A549 (cell line): Measurements from ENCODE around the gene ZEB1. TPM values are rescaled to one million over a fixed set of nuclear protein-coding genes. Genes with fewer than 3 reads are reported as not detected.

ENCODE experiments used
- ATAC-seq, 2 experiments: fragments of 200-7000 bp in 1 of 2; fragments of >200 bp in 1 of 2; cut with Nextera tagmentation in 1 of 2; cut with Tn5 transposase in 1 of 2; 3 replicates each; pipeline versions ENCODE4 v1.8.0 to v1.9.1; 2018 to 2020; ENCODE audit warnings: mild to moderate bottlenecking in 1 of 2, moderate library complexity in 1 of 2
- CTCF ChIA-PET: fragments of 300-600 bp; sonication (Branson Sonifier 250); formaldehyde crosslinking; extraction: SDS; loops from one replicate; lab custom pipeline; 2021; ENCODE audit warnings: antibody characterized with exemption, inconsistent platforms; lab: Yijun Ruan, JAX
- POLR2A ChIA-PET: fragments of 350-600 bp; formaldehyde crosslinking; extraction: SDS; loops from one replicate; lab custom pipeline; 2021; ENCODE audit warnings: antibody characterized with exemption, inconsistent platforms; lab: Yijun Ruan, JAX
- DNase-seq, 2 experiments: peaks; one replicate each; pipeline versions ENCODE4 v3.0.0 to v3.0.0-alpha.2; 2011 to 2016; ENCODE audit warnings: low read depth in 1 of 2, low spot score in 1 of 2
- FAIRE-seq: peaks from 2 replicates; lab custom pipeline; 2011; peaks lifted over from hg19 to GRCh38; lab: Jason Lieb, UNC
- H3K27ac ChIP-seq, 2 experiments: fragments of >200 bp; sonication (Bioruptor Twin); formaldehyde crosslinking; 3 replicates each; pipeline ENCODE4 v1.5.1; 2016 to 2017
- H3K4me1 ChIP-seq: fragments of >200 bp; sonication (Bioruptor Twin); formaldehyde crosslinking; 3 replicates; pipeline ENCODE4 v1.6.1; 2016
- H3K4me2 ChIP-seq: fragments of >200 bp; sonication (Bioruptor Twin); formaldehyde crosslinking; 3 replicates; pipeline ENCODE4 v1.6.1; 2016
- H3K4me3 ChIP-seq: fragments of >200 bp; sonication (Bioruptor Twin); formaldehyde crosslinking; 3 replicates; pipeline ENCODE4 v1.5.1; 2016
- H3K9me3 ChIP-seq: fragments of >200 bp; sonication (Bioruptor Twin); formaldehyde crosslinking; 3 replicates; pipeline ENCODE4 v1.6.1; 2016
- CBX2 ChIP-seq: fragments of 200-600 bp; sonication (generic); IDR thresholded peaks from 2 replicates; pipeline ENCODE4 v1.6.1; 2016; ENCODE audit warnings: low read depth, mild to moderate bottlenecking, borderline replicate concordance
- CBX8 ChIP-seq: fragments of 200-600 bp; sonication (generic); IDR thresholded peaks from 2 replicates; pipeline ENCODE4 v1.6.1; 2016
- CEBPB ChIP-seq, 2 experiments: fragments of >200 bp in 1 of 2; sonication (Bioruptor Twin) in 1 of 2; formaldehyde crosslinking in 1 of 2; IDR thresholded peaks; 2 replicates each; pipeline ENCODE4 v1.6.1; 2012 to 2016
- CTCF ChIP-seq: fragments of >200 bp; sonication (Bioruptor Twin); formaldehyde crosslinking; IDR thresholded peaks from 3 replicates; pipeline ENCODE4 v1.5.1; 2016
- E2F6 ChIP-seq: IDR thresholded peaks from 2 replicates; pipeline ENCODE4 v1.6.1; 2012; ENCODE audit warnings: low read depth, borderline replicate concordance
- EHF ChIP-seq: fragments of 250-450 bp; sonication (Bioruptor Pico); IDR thresholded peaks from 2 replicates; pipeline ENCODE4 v1.5.0; 2020; ENCODE audit warnings: mild to moderate bottlenecking
- EHMT2 ChIP-seq: fragments of 200-600 bp; sonication (generic); IDR thresholded peaks from 2 replicates; pipeline ENCODE4 v1.6.1; 2016; ENCODE audit warnings: antibody characterized with exemption, low read depth, mild to moderate bottlenecking, moderate library complexity
- ELK1 ChIP-seq: fragments of 150-350 bp; IDR thresholded peaks from 2 replicates; pipeline ENCODE4 v1.6.1; 2014; ENCODE audit warnings: low read depth, mild to moderate bottlenecking, low read length
- EP300 ChIP-seq, 2 experiments: fragments of >200 bp; sonication (Bioruptor Twin); formaldehyde crosslinking; IDR thresholded peaks; 2 replicates in 1 of 2; 3 replicates in 1 of 2; pipeline ENCODE4 v1.6.1; 2016 to 2017
- GATA3 ChIP-seq: IDR thresholded peaks from 2 replicates; pipeline ENCODE4 v1.6.1; 2012; ENCODE audit warnings: borderline replicate concordance
- HES2 ChIP-seq: fragments of >200 bp; sonication (Bioruptor Twin); formaldehyde crosslinking; IDR thresholded peaks from 2 replicates; pipeline ENCODE4 v1.6.1; 2016
- HOXB13 ChIP-seq: fragments of 250-450 bp; sonication (Bioruptor Pico); IDR thresholded peaks from 2 replicates; pipeline ENCODE4 v1.5.0; 2020; ENCODE audit warnings: low read depth, mild to moderate bottlenecking, moderate library complexity
- HOXB5 ChIP-seq: fragments of 250-450 bp; sonication (Bioruptor Pico); IDR thresholded peaks from 2 replicates; pipeline ENCODE4 v1.5.0; 2020; ENCODE audit warnings: mild to moderate bottlenecking, moderate library complexity
- JUN ChIP-seq, 2 experiments: fragments of >200 bp; sonication (Bioruptor Twin); formaldehyde crosslinking; IDR thresholded peaks; 2 replicates in 1 of 2; 3 replicates in 1 of 2; pipeline ENCODE4 v1.6.1; 2016 to 2017
- KDM5A ChIP-seq: fragments of 200-600 bp; sonication (generic); IDR thresholded peaks from 2 replicates; pipeline ENCODE4 v1.6.1; 2016; ENCODE audit warnings: antibody characterized with exemption, mild to moderate bottlenecking
- MAFK ChIP-seq: fragments of 450-650 bp; IDR thresholded peaks from 2 replicates; pipeline ENCODE4 v1.6.1; 2014; ENCODE audit not compliant: partially characterized antibody
- MAZ ChIP-seq: fragments of 150-350 bp; IDR thresholded peaks from 2 replicates; pipeline ENCODE4 v1.6.1; 2014; ENCODE audit warnings: antibody characterized with exemption, low read depth, low read length, borderline replicate concordance
- NPAS2 ChIP-seq: fragments of 250-450 bp; sonication (Bioruptor Pico); IDR thresholded peaks from 2 replicates; pipeline ENCODE4 v1.8.0; 2022; ENCODE audit warnings: mild to moderate bottlenecking, moderate library complexity, borderline replicate concordance
- PHF8 ChIP-seq: fragments of 200-600 bp; sonication (generic); IDR thresholded peaks from 2 replicates; pipeline ENCODE4 v1.6.1; 2016; ENCODE audit warnings: low read depth, mild to moderate bottlenecking, antibody characterized with exemption, moderate library complexity, borderline replicate concordance
- POLR2A ChIP-seq: IDR thresholded peaks from 2 replicates; pipeline ENCODE4 v1.6.1; 2012; ENCODE audit warnings: mild to moderate bottlenecking, low read length
- REST ChIP-seq: fragments of 200-600 bp; sonication (generic); IDR thresholded peaks from 2 replicates; pipeline ENCODE4 v1.6.1; 2016; ENCODE audit warnings: antibody characterized with exemption, mild to moderate bottlenecking, moderate library complexity
- TP53 ChIP-seq: fragments of 250-450 bp; sonication (Bioruptor Pico); IDR thresholded peaks from 2 replicates; pipeline ENCODE4 v1.5.0; 2021; ENCODE audit warnings: mild to moderate bottlenecking, moderate library complexity
- ZC3H11A ChIP-seq: fragments of 450-650 bp; IDR thresholded peaks from 2 replicates; pipeline ENCODE4 v1.6.1; 2014; ENCODE audit warnings: antibody characterized with exemption, mild to moderate bottlenecking
- ZFP36 ChIP-seq: fragments of 450-650 bp; IDR thresholded peaks from 2 replicates; pipeline ENCODE4 v1.6.1; 2014; ENCODE audit warnings: borderline replicate concordance; ENCODE audit not compliant: partially characterized antibody
- WGBS: methylation state at CpG from one replicate; pipeline ENCODE4 v1.1.6; 2017; ENCODE audit errors: missing lambda C conversion rate; 5-methylcytosine and 5-hydroxymethylcytosine counted together
- polyA plus RNA-seq, 4 experiments: library from polyadenylated mRNA; depleted of rRNA in 3 of 4; stranded (reverse); fragments of >200 nt; fragmentation: RNase III in 1 of 4; extraction: RNeasy Plus Mini Kit Qiagen cat#74134 plus additional on column Dnase treatment in 1 of 4; gene quantifications; 2 replicates in 3 of 4; 3 replicates in 1 of 4; pipeline ENCODE4 v1.2.3, GENCODE V29; 2011 to 2017

ZEB1 gene
- polyA plus RNA-seq, 2 of the 4 experiments (the other 2 are of a cell fraction) = 8.1 to 23.8 TPM

- no peaks in the 10 kb centered on the region for H3K9me3 ChIP-seq
- TF ChIP-seq MAFK (no peak), ELK1 (no peak), HOXB13 (CRISPR knock-in tag) (no peak), GATA3 (no peak), KDM5A (no peak), EP300 (IDR thresholded peaks at IDR 0.05) (no peak), JUN (IDR thresholded peaks at IDR 0.05) (no peak), EHMT2 (no peak), CEBPB (IDR thresholded peaks at IDR 0.05) (no peak), HOXB5 (no peak), HES2 (no peak), PHF8 (no peak), E2F6 (no peak), CTCF (no peak), CBX2 (no peak)
- DNase-seq (no peak), ATAC-seq (no peak), FAIRE-seq (no peak)
- no peaks in the 10 kb centered on the region for H3K4me1 ChIP-seq
- no peak overlapping the region for H3K4me3 ChIP-seq
- 68% methylated on average over 1 of the region's 1 CpG for WGBS
- ChIA-PET POLR2A (no interaction called here), CTCF (no interaction called here)
- no peak overlapping the region for H3K4me2 ChIP-seq
- H3K27ac ChIP-seq = no peak overlapping the region
These were observed 46.2 kb upstream of the ZEB1 start for GRCh38 chr10:31272841-31273240.

GRCh38 chr10:31273789-31274188, 45.2 kb upstream of the ZEB1 start:
- no peak for DNase-seq
- WGBS = 91% methylated on average over 2 of the region's 2 CpGs
- H3K27ac ChIP-seq = no peak overlapping the region
- no peak for ATAC-seq
- no peak overlapping the region for H3K4me2 ChIP-seq
- H3K4me1 ChIP-seq = no peaks in the 10 kb centered on the region
- FAIRE-seq = no peak
- CTCF ChIA-PET = no interaction called here
- H3K4me3 ChIP-seq = no peak overlapping the region
- no peak for TF ChIP-seq MAFK
- TF ChIP-seq ZC3H11A = peak; percentile 91
- no peak for TF ChIP-seq EHMT2
- TF ChIP-seq POLR2A = no peak
- TF ChIP-seq EHF = no peak
- POLR2A ChIA-PET = no interaction called here
- no peaks in the 10 kb centered on the region for H3K9me3 ChIP-seq

- no peak for TF ChIP-seq ZFP36
- TF ChIP-seq JUN (IDR thresholded peaks at IDR 0.05) = no peak
- TF ChIP-seq CBX8 = no peak
- TF ChIP-seq CEBPB (IDR thresholded peaks at IDR 0.05) = no peak
- no peak for TF ChIP-seq TP53 (CRISPR knock-in tag)
- no peak for TF ChIP-seq NPAS2
- no peak for TF ChIP-seq REST
- no peak for TF ChIP-seq POLR2A
- TF ChIP-seq KDM5A = no peak
- no peak for TF ChIP-seq HES2
- no peak for TF ChIP-seq ZC3H11A
- TF ChIP-seq MAZ = no peak
- TF ChIP-seq, all 56 proteins: peak for 0
- no peak for ATAC-seq
- Histone ChIP-seq H3K27ac (no peak overlapping the region), H3K4me2 (no peak overlapping the region), H3K9me3 (no peaks in the 10 kb centered on the region), H3K4me1 (no peaks in the 10 kb centered on the region), H3K4me3 (no peak overlapping the region)
- no peak for FAIRE-seq
- ChIA-PET CTCF (no interaction called here), POLR2A (no interaction called here)
- 26% methylated on average over 2 of the region's 2 CpGs for WGBS
- DNase-seq = no peak
These were observed 44.7 kb upstream of the ZEB1 start for GRCh38 chr10:31274310-31274709.
